ENCODE data around the gene USF2. TPM values are rescaled to one million over a fixed set of nuclear protein-coding genes. Genes with fewer than 3 reads are reported as not detected.

USF2 gene
- total RNA-seq, 2 donors from 2014 or later = 86.5 to 108 TPM

DNA sequence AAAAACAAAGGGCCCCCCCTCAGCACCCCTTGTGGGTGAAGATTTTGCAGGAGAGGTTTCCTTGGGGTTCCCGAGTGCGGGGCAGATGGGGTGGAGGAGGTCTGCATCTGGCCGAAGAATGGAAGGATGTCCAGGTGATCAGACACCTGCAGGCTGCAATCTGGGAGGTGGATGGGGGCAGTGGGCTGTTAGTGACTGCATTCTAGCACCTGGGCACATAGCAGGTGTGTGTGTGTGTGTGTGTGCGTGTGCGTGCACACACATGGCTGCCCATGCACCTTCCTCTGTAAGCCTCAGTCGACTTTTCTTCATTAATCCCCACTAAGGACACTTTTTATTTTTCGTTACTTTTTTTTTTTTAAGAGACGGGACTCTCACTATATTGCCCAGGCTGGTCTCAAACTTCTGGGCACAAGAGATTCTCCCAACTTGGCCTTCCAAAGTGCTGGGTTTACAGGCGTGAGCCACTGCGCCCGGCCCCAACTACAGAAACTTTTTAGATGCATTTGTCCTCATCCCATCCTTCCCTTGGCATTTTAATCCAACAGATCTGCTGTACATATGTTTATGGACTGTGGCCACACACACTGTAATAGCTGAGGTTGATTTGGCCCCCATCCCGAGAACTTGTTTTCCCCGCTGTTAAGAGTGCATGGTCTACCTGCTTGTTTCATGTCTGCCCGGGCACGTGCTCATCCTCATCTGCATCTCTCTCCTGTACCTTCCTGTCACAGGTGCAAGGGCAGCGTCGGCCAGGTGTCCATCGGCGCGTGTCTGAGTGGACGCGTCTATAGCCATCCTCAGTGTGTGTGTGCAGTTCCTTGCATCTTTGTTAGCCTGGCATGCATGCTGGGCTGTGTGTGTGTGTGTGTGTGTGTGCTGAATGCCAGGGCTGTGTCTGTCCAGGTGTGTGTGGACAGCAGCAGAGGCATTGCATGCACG, 23.9 kb downstream of the USF2 start:
- intact Hi-C loops (cut with DNase I) = no loop called here
- H3K4me1 ChIP-seq = no peaks in the 10 kb centered on the region
- no peaks in the 10 kb centered on the region for H3K9me3 ChIP-seq
- no peak for DNase-seq
- no peak overlapping the region for H3K9ac ChIP-seq (ENCODE audit: low read depth in 2 of 2, low read length in 2 of 2)
- TF ChIP-seq, protein P1, sequence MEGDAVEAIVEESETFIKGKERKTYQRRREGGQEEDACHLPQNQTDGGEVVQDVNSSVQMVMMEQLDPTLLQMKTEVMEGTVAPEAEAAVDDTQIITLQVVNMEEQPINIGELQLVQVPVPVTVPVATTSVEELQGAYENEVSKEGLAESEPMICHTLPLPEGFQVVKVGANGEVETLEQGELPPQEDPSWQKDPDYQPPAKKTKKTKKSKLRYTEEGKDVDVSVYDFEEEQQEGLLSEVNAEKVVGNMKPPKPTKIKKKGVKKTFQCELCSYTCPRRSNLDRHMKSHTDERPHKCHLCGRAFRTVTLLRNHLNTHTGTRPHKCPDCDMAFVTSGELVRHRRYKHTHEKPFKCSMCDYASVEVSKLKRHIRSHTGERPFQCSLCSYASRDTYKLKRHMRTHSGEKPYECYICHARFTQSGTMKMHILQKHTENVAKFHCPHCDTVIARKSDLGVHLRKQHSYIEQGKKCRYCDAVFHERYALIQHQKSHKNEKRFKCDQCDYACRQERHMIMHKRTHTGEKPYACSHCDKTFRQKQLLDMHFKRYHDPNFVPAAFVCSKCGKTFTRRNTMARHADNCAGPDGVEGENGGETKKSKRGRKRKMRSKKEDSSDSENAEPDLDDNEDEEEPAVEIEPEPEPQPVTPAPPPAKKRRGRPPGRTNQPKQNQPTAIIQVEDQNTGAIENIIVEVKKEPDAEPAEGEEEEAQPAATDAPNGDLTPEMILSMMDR (IDR thresholded peaks at IDR 0.05) = no peak
- H3K4me3 ChIP-seq = no peak overlapping the region
- H3K27me3 ChIP-seq = no peaks in the 10 kb centered on the region
- H3K27ac ChIP-seq = no peak overlapping the region
- H3K36me3 ChIP-seq = no peaks in the 10 kb centered on the region

DNA sequence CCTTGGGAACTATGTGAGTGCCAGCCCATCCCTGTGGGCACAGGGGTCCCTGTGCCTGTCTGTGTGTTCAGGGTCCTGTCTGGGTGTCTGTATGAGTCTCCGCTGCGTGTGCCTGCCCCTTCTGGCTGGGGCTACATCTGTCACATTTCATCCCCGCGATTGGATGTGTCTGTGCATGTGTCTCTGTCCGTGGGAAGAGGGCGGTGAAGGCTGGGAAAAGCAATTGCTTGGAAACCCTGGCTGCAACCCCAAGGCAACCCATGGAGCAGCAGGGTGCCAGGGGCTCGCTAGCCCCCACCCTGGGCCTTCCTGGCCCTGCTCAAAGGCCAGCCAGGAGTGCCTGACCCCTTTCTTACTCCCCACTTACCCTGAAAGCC, 24.6 kb downstream of the USF2 start:
- intact Hi-C loops (cut with DNase I) = no loop called here
- Histone ChIP-seq H3K27ac (no peak overlapping the region), H3K4me1 (no peaks in the 10 kb centered on the region), H3K27me3 (no peaks in the 10 kb centered on the region), H3K36me3 (no peaks in the 10 kb centered on the region), H3K9ac (ENCODE audit: low read depth in 2 of 2, low read length in 2 of 2) (no peak overlapping the region), H3K9me3 (no peaks in the 10 kb centered on the region), H3K4me3 (no peak overlapping the region)
- DNase-seq = no peak
- TF ChIP-seq, protein P1 (IDR thresholded peaks at IDR 0.05) = no peak

DNA sequence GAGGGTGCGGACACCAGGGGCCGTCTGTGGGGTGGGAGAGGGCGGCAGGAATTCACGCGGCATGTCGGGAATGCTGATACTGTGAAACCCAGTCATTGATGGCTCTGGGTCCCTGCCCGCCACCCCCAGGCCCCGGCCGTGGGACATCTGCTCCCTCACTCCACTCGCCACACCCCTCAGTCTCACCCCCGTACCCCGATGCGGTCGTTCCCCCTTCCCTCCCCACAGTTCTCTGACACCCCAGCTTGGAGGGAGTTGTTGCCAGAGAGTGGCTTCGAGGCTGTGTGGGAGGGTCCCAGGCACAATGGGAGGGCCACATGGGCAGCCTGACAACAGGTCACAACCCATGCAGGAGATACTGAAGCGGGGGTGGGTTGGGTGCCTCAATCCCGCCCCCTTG, 25.0 kb downstream of the USF2 start:
- no peak for DNase-seq
- H3K4me3 ChIP-seq = no peak overlapping the region
- H3K27me3 ChIP-seq = no peaks in the 10 kb centered on the region
- TF ChIP-seq, protein P1 (IDR thresholded peaks at IDR 0.05) = no peak
- intact Hi-C loops (cut with DNase I) = no loop called here
- H3K9me3 ChIP-seq = no peaks in the 10 kb centered on the region
- no peaks in the 10 kb centered on the region for H3K36me3 ChIP-seq
- H3K4me1 ChIP-seq = no peaks in the 10 kb centered on the region
- H3K9ac ChIP-seq (ENCODE audit: low read depth in 2 of 2, low read length in 2 of 2) = no peak overlapping the region
- no peak overlapping the region for H3K27ac ChIP-seq

DNA sequence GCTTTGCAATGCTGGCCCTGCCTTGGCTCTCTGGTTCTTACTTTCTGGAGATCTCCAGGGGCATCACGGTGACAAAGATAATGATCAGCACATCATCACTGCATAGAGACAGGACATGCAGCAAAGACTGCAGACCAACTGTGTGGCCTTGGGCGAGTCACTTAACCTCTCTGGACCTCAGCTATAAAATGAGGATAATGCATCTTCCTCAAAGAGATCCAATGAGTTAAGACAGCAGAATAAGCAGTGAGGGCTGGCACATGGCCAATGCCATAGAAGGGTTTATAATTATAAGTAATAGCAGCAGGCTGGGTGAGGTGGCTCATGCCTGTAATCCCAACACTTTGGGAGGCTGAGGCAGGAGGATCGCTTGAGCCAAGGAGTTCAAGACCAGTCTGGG, 25.6 kb downstream of the USF2 start:
- H3K4me3 ChIP-seq = no peak overlapping the region
- H3K36me3 ChIP-seq = no peaks in the 10 kb centered on the region
- no peak overlapping the region for H3K9ac ChIP-seq (ENCODE audit: low read depth in 2 of 2, low read length in 2 of 2)
- no peak overlapping the region for H3K27ac ChIP-seq
- no peaks in the 10 kb centered on the region for H3K9me3 ChIP-seq
- TF ChIP-seq, protein P1 (IDR thresholded peaks at IDR 0.05) = no peak
- H3K4me1 ChIP-seq = no peaks in the 10 kb centered on the region
- DNase-seq = no peak
- intact Hi-C loops (cut with DNase I) = no loop called here
- no peaks in the 10 kb centered on the region for H3K27me3 ChIP-seq

DNA sequence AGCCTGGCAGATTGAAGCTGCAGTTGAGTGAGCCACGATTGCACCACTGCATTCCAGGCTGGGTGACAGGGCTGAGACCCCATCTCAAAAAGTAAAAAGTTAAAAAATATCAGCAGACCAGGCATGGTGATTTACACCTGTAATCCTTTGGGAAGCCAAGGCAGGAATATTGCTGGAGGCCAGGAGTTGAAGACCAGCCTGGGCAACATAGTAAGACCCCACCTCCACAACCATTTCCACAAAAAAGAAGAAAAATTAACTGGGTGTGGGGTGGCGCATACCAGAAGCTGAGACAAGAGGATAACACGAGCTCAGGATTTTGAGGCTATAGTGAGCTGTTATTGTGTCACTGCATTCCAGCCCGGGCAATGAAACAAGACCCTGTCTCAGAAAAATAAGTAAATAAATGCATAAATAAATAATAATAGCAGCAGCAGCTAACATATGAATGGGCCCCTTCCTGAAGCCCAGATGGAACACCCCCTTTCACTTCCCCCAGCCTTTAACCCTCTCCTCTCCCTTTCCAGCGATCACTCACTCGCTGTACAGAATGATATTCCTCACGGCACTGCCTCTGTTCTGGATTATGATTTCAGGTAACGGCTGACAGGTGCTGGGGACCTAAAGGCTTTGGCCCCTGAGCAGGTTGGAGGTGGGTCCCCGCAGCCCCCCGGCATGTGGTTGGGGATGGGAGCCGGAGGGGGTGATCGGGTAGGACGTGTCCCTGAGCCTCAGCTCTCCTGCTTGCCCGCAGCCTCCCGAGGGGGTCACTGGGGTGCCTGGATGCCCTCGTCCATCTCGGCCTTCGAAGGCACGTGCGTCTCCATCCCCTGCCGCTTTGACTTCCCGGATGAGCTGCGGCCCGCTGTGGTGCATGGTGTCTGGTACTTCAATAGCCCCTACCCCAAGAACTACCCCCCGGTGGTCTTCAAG, 26.4 kb downstream of the USF2 start:
- Histone ChIP-seq H3K27me3 (no peaks in the 10 kb centered on the region), H3K9ac (ENCODE audit: low read depth in 2 of 2, low read length in 2 of 2) (no peak overlapping the region), H3K9me3 (no peaks in the 10 kb centered on the region), H3K27ac (no peak overlapping the region), H3K4me1 (no peaks in the 10 kb centered on the region), H3K36me3 (no peaks in the 10 kb centered on the region), H3K4me3 (no peak overlapping the region)
- TF ChIP-seq, protein P1 (IDR thresholded peaks at IDR 0.05) = no peak
- no peak for DNase-seq
- intact Hi-C loops (cut with DNase I) = no loop called here

Measured in colonic mucosa (tissue), 4 donors.